Activated B cell treated with CpG ODN at 0.5 μM for 24 hours (primary cell): ENCODE data around the gene EIF4A3. TPM values are rescaled to one million over a fixed set of nuclear protein-coding genes. Genes with fewer than 3 reads are reported as not detected.

Experiments
- ATAC-seq: fragments of 200-7000 bp; cut with Tn5 transposase; one replicate; pipeline ENCODE4 v1.10.0; 2021; ENCODE audit warnings: low read depth, mild to moderate bottlenecking, moderate library complexity
- CTCF ChIA-PET: fragments of 350-600 bp; sonication (Branson Sonifier 250); formaldehyde crosslinking; loops from one replicate; lab custom pipeline; 2021; ENCODE audit warnings: antibody characterized with exemption; lab: Charles Lee
- POLR2A ChIA-PET: fragments of 350-600 bp; sonication (Branson Sonifier 250); formaldehyde crosslinking; loops from one replicate; lab custom pipeline; 2021; ENCODE audit warnings: antibody characterized with exemption; lab: Charles Lee
- DNase-seq: peaks from one replicate; pipeline ENCODE4 v3.0.0; 2022
- H3K27ac Mint-ChIP-seq: one replicate; pipeline ENCODE4 v1.8.0; 2020; ENCODE audit warnings: mixed read lengths
- H3K27me3 Mint-ChIP-seq: one replicate; pipeline ENCODE4 v1.8.0; 2021; ENCODE audit warnings: mixed read lengths
- H3K36me3 Mint-ChIP-seq: one replicate; pipeline ENCODE4 v1.8.0; 2021; ENCODE audit warnings: low read depth, mixed read lengths
- H3K4me1 Mint-ChIP-seq: one replicate; pipeline ENCODE4 v1.8.0; 2021; ENCODE audit warnings: mixed read lengths
- H3K4me3 Mint-ChIP-seq: one replicate; pipeline ENCODE4 v1.8.0; 2020; ENCODE audit warnings: mild to moderate bottlenecking, mixed read lengths
- H3K9me3 Mint-ChIP-seq: one replicate; pipeline ENCODE4 v1.8.0; 2020; ENCODE audit warnings: mixed read lengths
- CTCF ChIP-seq: fragments of 200-600 bp; IDR thresholded peaks from one replicate; pipeline ENCODE4 v1.8.0; 2022; ENCODE audit warnings: antibody characterized with exemption, mild to moderate bottlenecking
- intact Hi-C: fragments of 100-400 bp; cut with micrococcal nuclease; formaldehyde crosslinking; loops from one replicate; pipeline ENCODE4 v1.15.1; 2024
- total RNA-seq: library from RNA; stranded (reverse); gene quantifications from 2 replicates; pipeline ENCODE4 v1.2.3, GENCODE V29; 2022

EIF4A3 gene
- total RNA-seq, 1 donor from 2014 or later, result 88.1 TPM

- no peaks in the 10 kb centered on the region for H3K9me3 Mint-ChIP-seq
- H3K27me3 Mint-ChIP-seq, result peaks cover 2% of the 10 kb centered on the region
- peaks cover 2% of the 10 kb centered on the region for H3K4me1 Mint-ChIP-seq
- DNase-seq (no peak), ATAC-seq (no peak)
- H3K27ac Mint-ChIP-seq, result no peak overlapping the region
- intact Hi-C loops, result loop anchor here (5.0 kb wide), 1 partner anchor 63 kb away; the partner anchor contains the start of gene EIF4A3
- ChIA-PET POLR2A (no interaction called here), CTCF (interaction anchor here (1.0 to 1.5 kb wide), 2 partner anchors 17 to 76 kb away, joined by 3 to 4 read pairs; partner anchors contain the start of gene GAA)
- H3K36me3 Mint-ChIP-seq, result no peaks in the 10 kb centered on the region
- no peak for TF ChIP-seq CTCF
- H3K4me3 Mint-ChIP-seq, result no peak overlapping the region
Measured at GRCh38 chr17:80084773-80085172, 62.2 kb downstream of the EIF4A3 start.

Other genes starting within 250 kb of the EIF4A3 start
- 2.6 and 3.4 TPM in 2 replicates for gene TBC1D16, start 111.3 kb downstream of the EIF4A3 start, total RNA-seq
- 0.46 and 0.55 TPM in 2 replicates for gene CCDC40, start 110.5 kb downstream of the EIF4A3 start, total RNA-seq
- 19.6 and 20.2 TPM in 2 replicates for gene GAA, start 45.5 kb downstream of the EIF4A3 start, total RNA-seq
- gene CARD14, start 22.9 kb upstream of the EIF4A3 start, total RNA-seq, result not detected in 2 replicates
- 38.8 and 41.3 TPM in 2 replicates for gene SGSH, start 73.2 kb upstream of the EIF4A3 start, total RNA-seq
- gene SLC26A11, start 73.3 kb upstream of the EIF4A3 start, total RNA-seq, result 7.5 and 8.4 TPM in 2 replicates
- gene RNF213, start 113.7 kb upstream of the EIF4A3 start, total RNA-seq, result 203 and 228 TPM in 2 replicates